KMS-11 (cell line): ENCODE measurements around the gene FAM210A.

ENCODE experiments used
- H2AFZ ChIP-seq: fragments of 200-600 bp; sonication (generic); 2 replicates; pipeline ENCODE4 v1.6.1; 2016; ENCODE audit warnings: antibody characterized with exemption, mixed run types, low read depth
- H3K27ac ChIP-seq: fragments of 200-600 bp; sonication (generic); 2 replicates; pipeline ENCODE4 v1.6.1; 2016; ENCODE audit warnings: mild to moderate bottlenecking, mixed run types
- H3K27me3 ChIP-seq: fragments of 200-600 bp; sonication (generic); 2 replicates; pipeline ENCODE4 v1.6.1; 2017; ENCODE audit warnings: mild to moderate bottlenecking, low read depth, mixed run types, moderate library complexity; ENCODE audit not compliant: insufficient read depth
- H3K36me3 ChIP-seq: fragments of 200-600 bp; sonication (generic); 2 replicates; pipeline ENCODE4 v1.6.1; 2017; ENCODE audit warnings: mild to moderate bottlenecking, mixed run types; ENCODE audit not compliant: insufficient read depth
- H3K4me1 ChIP-seq: fragments of 200-600 bp; sonication (generic); 2 replicates; pipeline ENCODE4 v1.6.1; 2016; ENCODE audit warnings: mild to moderate bottlenecking, low read depth, mixed run types; ENCODE audit not compliant: poor library complexity, severe bottlenecking
- H3K4me2 ChIP-seq: fragments of 200-600 bp; sonication (generic); 2 replicates; pipeline ENCODE4 v1.7.0; 2016; ENCODE audit warnings: mild to moderate bottlenecking, mixed run types
- H3K4me3 ChIP-seq: fragments of 200-600 bp; sonication (generic); IDR thresholded peaks from 2 replicates; pipeline ENCODE4 v1.6.1; 2017; ENCODE audit warnings: low read depth, low read length, mixed read lengths; ENCODE audit not compliant: insufficient read depth
- H3K79me2 ChIP-seq: fragments of 200-600 bp; sonication (generic); 2 replicates; pipeline ENCODE4 v1.6.1; 2016; ENCODE audit warnings: low read depth, mixed run types; ENCODE audit not compliant: insufficient read depth
- H3K9ac ChIP-seq: fragments of 200-600 bp; sonication (generic); 2 replicates; pipeline ENCODE4 v1.6.1; 2016; ENCODE audit warnings: mild to moderate bottlenecking, mixed run types
- H4K20me1 ChIP-seq: fragments of 200-600 bp; sonication (generic); 2 replicates; pipeline ENCODE4 v1.6.1; 2016; ENCODE audit warnings: mild to moderate bottlenecking, mixed run types; ENCODE audit not compliant: insufficient read depth
- TF ChIP-seq, protein P1 (sequence below): fragments of 200-600 bp; sonication (generic); conservative IDR thresholded peaks from 2 replicates; pipeline ENCODE4 v1.6.1; 2017; ENCODE audit warnings: low read depth, mild to moderate bottlenecking, antibody characterized with exemption, low read length, moderate library complexity, mixed read lengths

The FAM210A gene

DNA sequence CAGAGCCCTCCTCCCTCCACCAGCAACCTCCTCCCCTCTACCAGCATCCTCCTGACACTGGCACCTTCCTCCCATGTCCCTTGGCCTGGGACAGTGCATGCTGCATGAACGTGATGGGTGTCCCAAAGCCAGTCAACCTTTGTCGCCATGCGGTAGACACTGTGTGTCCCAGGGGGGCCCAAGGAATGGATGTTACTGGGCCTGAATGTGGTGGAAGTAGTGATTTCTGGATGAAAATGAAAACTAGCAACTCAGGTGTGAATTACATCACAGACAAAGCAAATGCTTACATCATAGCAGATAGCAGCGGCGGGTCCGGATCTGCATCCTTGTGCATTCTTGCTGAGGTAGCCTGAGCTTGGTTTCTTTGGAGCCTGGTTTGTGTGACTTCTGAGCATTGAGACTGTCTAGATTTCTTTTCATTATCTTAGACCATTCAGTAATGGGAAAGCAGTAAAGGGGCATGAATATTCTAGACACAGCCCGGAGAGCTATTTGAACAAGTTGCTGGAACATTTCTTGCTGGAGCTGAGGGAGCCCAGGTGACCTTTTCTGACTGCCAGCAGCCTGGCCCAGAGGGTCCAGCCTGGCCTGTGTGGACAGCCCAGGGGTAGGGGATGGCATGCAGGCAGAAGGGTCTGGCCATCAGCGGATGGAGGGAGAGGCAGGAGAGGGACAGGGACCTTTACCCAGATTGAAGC lies 100.4 kb downstream of the FAM210A start:
- H3K4me3 ChIP-seq, result no peak overlapping the region
- H3K79me2 ChIP-seq, result no peaks in the 10 kb centered on the region
- no peak overlapping the region for H3K4me2 ChIP-seq
- no peak overlapping the region for H2AFZ ChIP-seq
- no peak overlapping the region for H3K27ac ChIP-seq
- no peak overlapping the region for H3K9ac ChIP-seq
- no peaks in the 10 kb centered on the region for H4K20me1 ChIP-seq
- no peaks in the 10 kb centered on the region for H3K27me3 ChIP-seq
- H3K36me3 ChIP-seq, result no peaks in the 10 kb centered on the region
- peaks cover 12% of the 10 kb centered on the region for H3K4me1 ChIP-seq
- TF ChIP-seq, protein P1, sequence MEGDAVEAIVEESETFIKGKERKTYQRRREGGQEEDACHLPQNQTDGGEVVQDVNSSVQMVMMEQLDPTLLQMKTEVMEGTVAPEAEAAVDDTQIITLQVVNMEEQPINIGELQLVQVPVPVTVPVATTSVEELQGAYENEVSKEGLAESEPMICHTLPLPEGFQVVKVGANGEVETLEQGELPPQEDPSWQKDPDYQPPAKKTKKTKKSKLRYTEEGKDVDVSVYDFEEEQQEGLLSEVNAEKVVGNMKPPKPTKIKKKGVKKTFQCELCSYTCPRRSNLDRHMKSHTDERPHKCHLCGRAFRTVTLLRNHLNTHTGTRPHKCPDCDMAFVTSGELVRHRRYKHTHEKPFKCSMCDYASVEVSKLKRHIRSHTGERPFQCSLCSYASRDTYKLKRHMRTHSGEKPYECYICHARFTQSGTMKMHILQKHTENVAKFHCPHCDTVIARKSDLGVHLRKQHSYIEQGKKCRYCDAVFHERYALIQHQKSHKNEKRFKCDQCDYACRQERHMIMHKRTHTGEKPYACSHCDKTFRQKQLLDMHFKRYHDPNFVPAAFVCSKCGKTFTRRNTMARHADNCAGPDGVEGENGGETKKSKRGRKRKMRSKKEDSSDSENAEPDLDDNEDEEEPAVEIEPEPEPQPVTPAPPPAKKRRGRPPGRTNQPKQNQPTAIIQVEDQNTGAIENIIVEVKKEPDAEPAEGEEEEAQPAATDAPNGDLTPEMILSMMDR, result no peak

DNA sequence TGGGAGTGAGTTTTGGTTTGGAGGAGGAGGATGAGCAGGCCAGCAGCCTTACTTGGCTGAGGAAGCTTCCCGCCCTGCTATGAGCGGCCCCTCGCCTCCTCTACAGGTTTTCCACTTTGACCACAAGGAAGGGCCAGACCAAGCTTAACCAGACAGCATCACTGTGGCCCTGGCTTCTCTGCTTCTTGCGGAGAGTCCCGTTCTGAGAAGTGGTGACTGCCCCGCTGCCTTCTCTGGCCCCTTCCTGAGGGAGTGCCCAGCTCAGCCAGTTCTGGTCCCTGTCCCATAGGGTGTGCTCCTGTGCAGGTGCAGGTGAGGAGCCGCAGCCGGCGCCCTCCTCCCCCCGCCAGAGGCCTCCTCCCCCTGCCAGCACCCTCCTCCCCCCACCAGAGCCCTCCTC lies 101.0 kb downstream of the FAM210A start:
- H3K79me2 ChIP-seq, result no peaks in the 10 kb centered on the region
- no peaks in the 10 kb centered on the region for H3K36me3 ChIP-seq
- no peaks in the 10 kb centered on the region for H4K20me1 ChIP-seq
- TF ChIP-seq, protein P1, result no peak
- H3K27me3 ChIP-seq, result no peaks in the 10 kb centered on the region
- no peak overlapping the region for H3K9ac ChIP-seq
- no peak overlapping the region for H3K4me2 ChIP-seq
- no peak overlapping the region for H3K27ac ChIP-seq
- no peak overlapping the region for H3K4me3 ChIP-seq
- peaks cover 12% of the 10 kb centered on the region for H3K4me1 ChIP-seq
- H2AFZ ChIP-seq, result no peak overlapping the region

DNA sequence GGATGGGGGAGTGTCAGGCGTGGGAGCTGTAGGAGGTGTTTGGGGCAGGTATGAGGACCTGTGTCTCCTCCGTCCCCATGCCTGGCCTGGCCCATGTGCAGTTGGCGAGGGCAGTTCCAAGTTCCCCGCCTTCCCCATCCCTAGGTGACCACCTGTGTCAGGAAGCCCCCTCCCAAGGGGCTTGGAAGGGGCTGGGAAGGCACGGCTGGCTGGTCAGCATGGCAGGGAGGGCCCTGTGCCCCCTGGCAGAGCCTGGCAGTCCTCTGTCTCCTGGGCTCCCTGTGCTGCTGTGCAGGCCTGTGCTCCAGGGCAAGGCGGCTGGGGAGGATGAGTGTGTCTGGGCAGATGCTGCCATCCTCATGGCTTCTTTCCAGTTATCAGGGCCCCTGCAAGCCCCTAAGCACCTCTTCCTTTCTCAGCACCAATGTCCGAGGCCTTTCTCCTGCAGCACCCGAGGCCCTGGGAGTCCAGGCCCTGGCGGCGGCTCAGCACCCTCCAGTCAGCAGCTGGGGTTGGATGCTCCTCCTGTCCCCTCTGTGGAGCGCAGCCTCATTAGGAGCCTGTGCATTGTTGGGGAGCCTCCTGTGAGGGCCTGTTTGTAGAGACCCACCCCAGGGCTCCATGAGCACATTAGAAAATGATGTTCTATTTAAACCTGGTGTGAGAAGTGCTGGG lies 101.7 kb downstream of the FAM210A start:
- Histone ChIP-seq H3K4me1 (peaks cover 7% of the 10 kb centered on the region), H4K20me1 (no peaks in the 10 kb centered on the region), H3K79me2 (no peaks in the 10 kb centered on the region), H3K36me3 (no peaks in the 10 kb centered on the region), H3K9ac (no peak overlapping the region), H2AFZ (no peak overlapping the region), H3K27ac (no peak overlapping the region), H3K4me3 (no peak overlapping the region), H3K27me3 (no peaks in the 10 kb centered on the region), H3K4me2 (no peak overlapping the region)
- TF ChIP-seq, protein P1, result no peak

DNA sequence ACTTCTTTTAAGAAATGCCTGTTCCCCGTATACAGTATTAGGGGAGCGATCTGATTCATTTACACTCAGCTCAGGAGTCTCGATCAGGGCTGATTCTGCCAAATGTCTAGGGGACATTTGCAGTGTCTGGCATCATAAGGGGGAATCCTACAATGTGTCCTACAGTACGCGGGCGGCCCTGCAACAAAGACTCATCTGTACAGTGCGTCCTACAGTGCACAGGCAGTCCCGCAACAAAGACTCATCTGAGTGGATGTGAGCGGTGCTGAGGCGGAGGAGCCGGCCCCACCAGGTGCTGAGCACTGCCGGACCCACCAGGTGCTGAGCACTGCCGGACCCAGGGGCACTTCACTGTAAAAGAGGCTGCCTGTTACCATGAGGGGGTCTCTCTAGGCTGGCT lies 102.5 kb downstream of the FAM210A start:
- Histone ChIP-seq H3K4me2 (no peak overlapping the region), H4K20me1 (no peaks in the 10 kb centered on the region), H3K79me2 (no peaks in the 10 kb centered on the region), H3K4me1 (no peaks in the 10 kb centered on the region), H3K27ac (no peak overlapping the region), H2AFZ (no peak overlapping the region), H3K9ac (no peak overlapping the region), H3K27me3 (no peaks in the 10 kb centered on the region), H3K36me3 (no peaks in the 10 kb centered on the region), H3K4me3 (no peak overlapping the region)
- TF ChIP-seq, protein P1, result no peak
